Panc1 (cell line): ENCODE results near the gene ITGB5. TPM values are rescaled to one million over a fixed set of nuclear protein-coding genes. Genes with fewer than 3 reads are reported as not detected.

Experiments
- ATAC-seq: fragments of 200-7000 bp; cut with Tn5 transposase; 2 replicates; pipeline ENCODE4 v1.9.1; 2020; ENCODE audit warnings: mild to moderate bottlenecking, moderate library complexity
- BruUV-seq: library from RNA; stranded (reverse); fragments of 400-500 nt; replicated peaks from 2 replicates; lab custom pipeline; 2021; lab: Mats Ljungman, UMichigan
- CTCF ChIA-PET: fragments of 300-600 bp; sonication (Branson Sonifier 250); formaldehyde crosslinking; loops from one replicate; lab custom pipeline; 2022; ENCODE audit warnings: antibody characterized with exemption; lab: Charles Lee
- POLR2A ChIA-PET: fragments of 300-600 bp; sonication (Branson Sonifier 250); formaldehyde crosslinking; loops from one replicate; lab custom pipeline; 2022; ENCODE audit warnings: antibody characterized with exemption; lab: Charles Lee
- DNase-seq: peaks from one replicate; pipeline ENCODE4 v3.0.0-alpha.2; 2010; ENCODE audit warnings: low read depth, low spot score
- H3K27ac ChIP-seq: 2 replicates; pipeline ENCODE4 v1.5.1; 2011; ENCODE audit warnings: mild to moderate bottlenecking, low read length, inconsistent platforms
- H3K27me3 ChIP-seq: fragments of 200-500 bp; sonication (Bioruptor generic); 2 replicates; pipeline ENCODE4 v1.6.0; 2014; ENCODE audit warnings: low read length, inconsistent platforms; ENCODE audit not compliant: control insufficient read depth, insufficient read depth
- H3K36me3 ChIP-seq: fragments of 200-500 bp; sonication (Bioruptor generic); 2 replicates; pipeline ENCODE4 v1.5.1; 2014; ENCODE audit warnings: inconsistent platforms, mild to moderate bottlenecking, low read length, moderate library complexity; ENCODE audit not compliant: control insufficient read depth, insufficient read depth
- H3K4me1 ChIP-seq: 2 replicates; pipeline ENCODE4 v1.5.1; 2011; ENCODE audit warnings: inconsistent platforms, mild to moderate bottlenecking, low read length, moderate library complexity; ENCODE audit not compliant: control insufficient read depth, insufficient read depth
- H3K4me3 ChIP-seq, 2 experiments: 2 replicates each; pipeline ENCODE4 v1.5.1; 2011 to 2012; ENCODE audit warnings: low read depth in 2 of 2, low read length in 2 of 2, mild to moderate bottlenecking in 2 of 2, inconsistent platforms in 1 of 2, moderate library complexity in 1 of 2
- H3K9me3 ChIP-seq: fragments of 200-500 bp; sonication (Bioruptor generic); 2 replicates; pipeline ENCODE4 v1.5.1; 2014; ENCODE audit warnings: low read depth, mild to moderate bottlenecking, inconsistent platforms, low read length, moderate library complexity; ENCODE audit not compliant: control insufficient read depth, insufficient read depth
- POLR2AphosphoS5 ChIP-seq: IDR thresholded peaks from 2 replicates; pipeline ENCODE4 v1.6.1; 2012; ENCODE audit warnings: mild to moderate bottlenecking, low read depth, low read length, moderate library complexity
- SIN3A ChIP-seq: IDR thresholded peaks from 2 replicates; pipeline ENCODE4 v1.6.1; 2012; ENCODE audit warnings: low read depth, mild to moderate bottlenecking, low read length, moderate library complexity, borderline replicate concordance; ENCODE audit not compliant: insufficient read depth
- TCF7L2 ChIP-seq: IDR thresholded peaks from 2 replicates; pipeline ENCODE4 v1.6.1; 2011; ENCODE audit warnings: mild to moderate bottlenecking, low read depth, low read length, inconsistent platforms
- in situ Hi-C: cut with HindIII; loops from 2 replicates; pipeline ENCODE4 v1.10.0; 2016; ENCODE audit warnings: low sequenced_read_pairs, low pct_unique_long_range_greater_than_20kb
- intact Hi-C: fragments of 100-400 bp; cut with micrococcal nuclease; formaldehyde crosslinking; loops from one replicate; pipeline ENCODE4 v1.10.0; 2022; ENCODE audit not compliant: unreplicated experiment
- total RNA-seq: library from RNA; stranded (reverse); gene quantifications from one replicate; pipeline ENCODE4 v1.2.1, GENCODE V29; 2021; ENCODE audit not compliant: unreplicated experiment
- TF ChIP-seq, protein P1 (sequence below): fragments of 450-650 bp; IDR thresholded peaks from 2 replicates; pipeline ENCODE4 v1.5.1; 2017; ENCODE audit warnings: mild to moderate bottlenecking
- TF ChIP-seq, protein P2 (sequence below), 2 experiments: IDR thresholded peaks; 2 replicates each; pipeline ENCODE4 v1.6.1; 2011 to 2012; ENCODE audit warnings: low read depth in 2 of 2, control low read depth in 1 of 2, low read length in 1 of 2, mild to moderate bottlenecking in 1 of 2, moderate library complexity in 1 of 2; ENCODE audit not compliant: insufficient read depth in 1 of 2

The ITGB5 gene
- total RNA-seq, 1 experiment from 2014 or later = 446 TPM

DNA sequence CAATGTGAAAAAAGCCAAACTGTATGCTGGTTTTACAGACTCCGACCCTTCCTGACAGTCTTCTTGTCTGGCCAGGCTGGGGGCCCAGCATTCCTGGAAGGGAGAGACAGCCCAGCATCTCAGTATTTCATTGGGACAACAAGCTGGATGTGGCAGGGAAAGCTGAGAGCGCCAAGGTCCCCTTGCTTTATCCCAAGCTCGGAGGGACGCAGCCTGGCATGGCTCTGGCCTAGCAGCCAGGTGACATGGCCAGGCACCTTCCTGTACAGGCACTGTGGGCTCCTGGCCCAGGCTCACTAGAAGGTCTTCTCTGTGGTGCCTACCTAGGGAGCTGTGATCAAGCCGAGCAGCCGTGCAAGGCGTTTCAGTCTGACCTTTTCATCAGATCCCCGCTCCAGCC, 124.0 kb downstream of the ITGB5 start:
- Histone ChIP-seq H3K9me3 (no peaks in the 10 kb centered on the region), H3K27ac (no peak overlapping the region), H3K4me3 (no peak overlapping the region), H3K4me1 (peaks cover 7% of the 10 kb centered on the region), H3K36me3 (no peaks in the 10 kb centered on the region; the same call in 1 of the 2 replicates), H3K27me3 (no peaks in the 10 kb centered on the region)
- ATAC-seq (no peak), DNase-seq (no peak)
- CTCF ChIA-PET = no interaction called here
- POLR2A ChIA-PET = no interaction called here
- in situ Hi-C loops (no loop called here), intact Hi-C loops (no loop called here)
- no peak for TF ChIP-seq SIN3A
- TF ChIP-seq, protein P1, sequence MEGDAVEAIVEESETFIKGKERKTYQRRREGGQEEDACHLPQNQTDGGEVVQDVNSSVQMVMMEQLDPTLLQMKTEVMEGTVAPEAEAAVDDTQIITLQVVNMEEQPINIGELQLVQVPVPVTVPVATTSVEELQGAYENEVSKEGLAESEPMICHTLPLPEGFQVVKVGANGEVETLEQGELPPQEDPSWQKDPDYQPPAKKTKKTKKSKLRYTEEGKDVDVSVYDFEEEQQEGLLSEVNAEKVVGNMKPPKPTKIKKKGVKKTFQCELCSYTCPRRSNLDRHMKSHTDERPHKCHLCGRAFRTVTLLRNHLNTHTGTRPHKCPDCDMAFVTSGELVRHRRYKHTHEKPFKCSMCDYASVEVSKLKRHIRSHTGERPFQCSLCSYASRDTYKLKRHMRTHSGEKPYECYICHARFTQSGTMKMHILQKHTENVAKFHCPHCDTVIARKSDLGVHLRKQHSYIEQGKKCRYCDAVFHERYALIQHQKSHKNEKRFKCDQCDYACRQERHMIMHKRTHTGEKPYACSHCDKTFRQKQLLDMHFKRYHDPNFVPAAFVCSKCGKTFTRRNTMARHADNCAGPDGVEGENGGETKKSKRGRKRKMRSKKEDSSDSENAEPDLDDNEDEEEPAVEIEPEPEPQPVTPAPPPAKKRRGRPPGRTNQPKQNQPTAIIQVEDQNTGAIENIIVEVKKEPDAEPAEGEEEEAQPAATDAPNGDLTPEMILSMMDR = no peak
- TF ChIP-seq POLR2AphosphoS5 = no peak
- TF ChIP-seq, protein P2, sequence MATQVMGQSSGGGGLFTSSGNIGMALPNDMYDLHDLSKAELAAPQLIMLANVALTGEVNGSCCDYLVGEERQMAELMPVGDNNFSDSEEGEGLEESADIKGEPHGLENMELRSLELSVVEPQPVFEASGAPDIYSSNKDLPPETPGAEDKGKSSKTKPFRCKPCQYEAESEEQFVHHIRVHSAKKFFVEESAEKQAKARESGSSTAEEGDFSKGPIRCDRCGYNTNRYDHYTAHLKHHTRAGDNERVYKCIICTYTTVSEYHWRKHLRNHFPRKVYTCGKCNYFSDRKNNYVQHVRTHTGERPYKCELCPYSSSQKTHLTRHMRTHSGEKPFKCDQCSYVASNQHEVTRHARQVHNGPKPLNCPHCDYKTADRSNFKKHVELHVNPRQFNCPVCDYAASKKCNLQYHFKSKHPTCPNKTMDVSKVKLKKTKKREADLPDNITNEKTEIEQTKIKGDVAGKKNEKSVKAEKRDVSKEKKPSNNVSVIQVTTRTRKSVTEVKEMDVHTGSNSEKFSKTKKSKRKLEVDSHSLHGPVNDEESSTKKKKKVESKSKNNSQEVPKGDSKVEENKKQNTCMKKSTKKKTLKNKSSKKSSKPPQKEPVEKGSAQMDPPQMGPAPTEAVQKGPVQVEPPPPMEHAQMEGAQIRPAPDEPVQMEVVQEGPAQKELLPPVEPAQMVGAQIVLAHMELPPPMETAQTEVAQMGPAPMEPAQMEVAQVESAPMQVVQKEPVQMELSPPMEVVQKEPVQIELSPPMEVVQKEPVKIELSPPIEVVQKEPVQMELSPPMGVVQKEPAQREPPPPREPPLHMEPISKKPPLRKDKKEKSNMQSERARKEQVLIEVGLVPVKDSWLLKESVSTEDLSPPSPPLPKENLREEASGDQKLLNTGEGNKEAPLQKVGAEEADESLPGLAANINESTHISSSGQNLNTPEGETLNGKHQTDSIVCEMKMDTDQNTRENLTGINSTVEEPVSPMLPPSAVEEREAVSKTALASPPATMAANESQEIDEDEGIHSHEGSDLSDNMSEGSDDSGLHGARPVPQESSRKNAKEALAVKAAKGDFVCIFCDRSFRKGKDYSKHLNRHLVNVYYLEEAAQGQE (IDR thresholded peaks at IDR 0.05; ENCODE audit: insufficient read depth in 1 of 2, low read depth in 2 of 2, low read length in 1 of 2) = no peak
- TF ChIP-seq TCF7L2 = no peak
- BruUV-seq = TSS peak; percentile 93

DNA sequence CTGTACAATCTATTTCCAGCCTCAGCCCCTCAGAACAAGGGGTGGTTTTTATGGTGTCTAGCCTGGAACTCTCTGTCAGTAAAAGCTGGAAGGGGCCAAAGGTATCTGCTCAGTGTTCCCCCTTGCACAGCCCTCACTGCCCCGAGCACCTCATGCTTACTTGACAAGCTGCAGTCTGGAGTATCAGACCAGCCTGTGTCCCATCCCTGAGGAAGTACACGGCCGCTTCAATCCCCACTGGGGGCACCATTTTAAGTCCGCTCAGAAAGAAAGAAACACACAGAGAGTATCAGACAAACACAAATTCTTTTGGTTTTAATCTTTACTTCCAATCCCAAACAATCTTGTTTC, 124.5 kb downstream of the ITGB5 start:
- in situ Hi-C loops = no loop called here
- no peak for ATAC-seq
- Histone ChIP-seq H3K27me3 (no peaks in the 10 kb centered on the region), H3K36me3 (no peaks in the 10 kb centered on the region; the same call in 1 of the 2 replicates), H3K4me1 (peaks cover 7% of the 10 kb centered on the region), H3K27ac (no peak overlapping the region), H3K9me3 (no peaks in the 10 kb centered on the region), H3K4me3 (no peak overlapping the region)
- intact Hi-C loops = no loop called here
- POLR2A ChIA-PET = no interaction called here
- no peak for DNase-seq
- no TSS peak for BruUV-seq
- CTCF ChIA-PET = interaction anchor here (1.8 kb wide), 1 partner anchor 141 kb away, joined by 6 read pairs; no protein-coding TSS in a partner anchor
- TF ChIP-seq, protein P1 = no peak
- TF ChIP-seq, protein P2 (IDR thresholded peaks at IDR 0.05; ENCODE audit: insufficient read depth in 1 of 2, low read depth in 2 of 2, low read length in 1 of 2) = no peak
- TF ChIP-seq SIN3A (no peak), POLR2AphosphoS5 (no peak), TCF7L2 (no peak)
